Hematopoietic multipotent progenitor cell treated with erythropoietin and hydrocortisone succinate and interleukin-3 and kit ligand, for 8 days (in vitro differentiated cells): ENCODE data around the gene POLR2E.

Experiments
- DNase-seq: peaks from one replicate; pipeline ENCODE4 v3.0.0-alpha.2; 2015

The POLR2E gene

GRCh38 chr19:1042689-1043511 is 52.3 kb downstream of the POLR2E start:
- peak; percentile 7 for DNase-seq

DNA sequence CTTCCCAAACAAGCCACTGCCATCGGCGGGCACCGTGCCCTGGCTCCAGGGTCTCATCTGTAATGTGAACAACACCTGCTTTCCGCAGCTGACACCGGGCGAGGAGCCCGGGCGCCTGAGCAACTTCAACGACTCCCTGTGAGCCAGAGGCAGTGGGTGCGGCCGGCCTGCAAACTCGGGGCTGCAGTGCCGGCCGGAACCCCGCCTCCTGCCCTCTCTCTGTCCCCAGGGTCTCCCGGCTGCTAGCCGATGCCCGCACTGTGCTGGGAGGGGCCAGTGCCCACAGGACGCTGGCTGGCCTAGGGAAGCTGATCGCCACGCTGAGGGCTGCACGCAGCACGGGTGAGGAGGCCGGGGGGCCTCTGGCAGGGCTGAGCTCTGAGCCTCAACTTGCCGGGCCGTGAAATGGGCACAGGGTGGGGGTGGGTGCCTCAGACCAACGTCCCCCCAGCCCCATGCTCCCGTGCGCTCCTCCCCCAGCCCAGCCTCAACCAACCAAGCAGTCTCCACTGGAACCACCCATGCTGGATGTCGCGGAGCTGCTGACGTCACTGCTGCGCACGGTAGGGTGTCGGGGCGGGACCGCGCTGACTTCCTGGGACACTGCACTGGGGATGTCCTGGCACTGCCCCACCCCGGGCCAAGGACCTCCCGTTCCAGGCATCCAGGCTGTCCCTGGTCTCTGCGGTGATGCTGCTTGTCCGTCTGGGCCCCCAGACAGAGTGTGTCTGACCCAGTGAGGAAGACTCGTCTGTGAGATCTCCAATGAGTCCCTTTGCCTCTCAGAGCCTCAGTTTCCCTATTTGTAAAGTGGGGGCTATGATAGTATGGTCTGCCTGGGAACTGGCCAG is 53.1 kb downstream of the POLR2E start:
- no peak for DNase-seq

- DNase-seq: no peak
Measured at GRCh38 chr19:1041272-1041834, 53.8 kb downstream of the POLR2E start.

DNA sequence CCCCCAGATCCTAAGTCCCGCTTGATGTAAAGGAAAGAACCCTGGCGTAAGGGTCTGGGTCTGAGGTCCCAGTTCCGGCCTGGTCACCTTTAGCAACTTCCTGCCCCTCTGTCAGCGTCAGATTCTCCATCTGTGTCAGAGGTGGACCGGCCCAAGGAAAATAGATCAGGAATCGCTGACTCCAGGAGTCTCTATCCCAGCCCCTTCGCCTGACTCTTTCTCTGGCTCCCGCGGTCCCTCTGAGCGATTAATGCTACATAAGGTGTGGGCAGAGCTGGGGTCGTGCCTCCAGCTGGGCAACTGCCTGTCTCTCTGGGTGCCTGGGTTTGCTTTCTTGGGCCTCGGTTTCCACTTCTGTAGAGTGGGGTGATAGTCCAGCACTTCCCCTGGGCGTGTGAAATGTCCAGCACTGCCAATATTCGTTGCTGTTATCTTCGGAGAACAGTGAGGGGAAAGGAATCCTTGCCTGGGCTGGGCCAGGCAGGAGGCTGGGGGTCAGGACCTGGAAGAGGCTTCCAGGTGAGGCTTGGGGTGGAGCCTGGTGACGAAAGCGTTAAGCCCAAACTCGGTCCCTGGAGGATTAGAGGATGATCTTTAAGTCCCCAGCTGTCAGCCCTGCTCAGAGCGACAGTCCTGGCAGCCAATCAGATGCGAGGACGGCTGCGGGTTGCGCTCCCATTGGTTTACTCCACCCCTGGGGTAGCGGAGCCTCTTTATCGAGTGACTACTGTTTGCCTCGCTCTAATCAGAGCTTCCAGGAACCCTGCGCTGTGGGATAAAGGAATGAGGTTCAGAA is 54.5 kb downstream of the POLR2E start:
- DNase-seq: peak; percentile 99

- peak; percentile 97 for DNase-seq
Measured at GRCh38 chr19:1039646-1040475, 55.3 kb downstream of the POLR2E start, which contains the start of gene ABCA7. Gene ABCA7 (plus strand): TSS chr19:1040107. CDS start chr19:1041362, 1,255 bp downstream.

GRCh38 chr19:1038978-1039645 is 56.1 kb downstream of the POLR2E start:
- peak; percentile 21 for DNase-seq

GRCh38 chr19:1037621-1038064 is 57.5 kb downstream of the POLR2E start:
- no peak for DNase-seq
